GM19372 (cell line): ENCODE results near the gene ING1.

ENCODE experiments used
- ATAC-seq: cut with Tn5 transposase; IDR thresholded peaks from one replicate; pipeline ENCODE4 v1.9.1; 2021; ENCODE audit warnings: mild to moderate bottlenecking, low read depth, moderate library complexity; ENCODE audit not compliant: unreplicated experiment

The ING1 gene

DNA sequence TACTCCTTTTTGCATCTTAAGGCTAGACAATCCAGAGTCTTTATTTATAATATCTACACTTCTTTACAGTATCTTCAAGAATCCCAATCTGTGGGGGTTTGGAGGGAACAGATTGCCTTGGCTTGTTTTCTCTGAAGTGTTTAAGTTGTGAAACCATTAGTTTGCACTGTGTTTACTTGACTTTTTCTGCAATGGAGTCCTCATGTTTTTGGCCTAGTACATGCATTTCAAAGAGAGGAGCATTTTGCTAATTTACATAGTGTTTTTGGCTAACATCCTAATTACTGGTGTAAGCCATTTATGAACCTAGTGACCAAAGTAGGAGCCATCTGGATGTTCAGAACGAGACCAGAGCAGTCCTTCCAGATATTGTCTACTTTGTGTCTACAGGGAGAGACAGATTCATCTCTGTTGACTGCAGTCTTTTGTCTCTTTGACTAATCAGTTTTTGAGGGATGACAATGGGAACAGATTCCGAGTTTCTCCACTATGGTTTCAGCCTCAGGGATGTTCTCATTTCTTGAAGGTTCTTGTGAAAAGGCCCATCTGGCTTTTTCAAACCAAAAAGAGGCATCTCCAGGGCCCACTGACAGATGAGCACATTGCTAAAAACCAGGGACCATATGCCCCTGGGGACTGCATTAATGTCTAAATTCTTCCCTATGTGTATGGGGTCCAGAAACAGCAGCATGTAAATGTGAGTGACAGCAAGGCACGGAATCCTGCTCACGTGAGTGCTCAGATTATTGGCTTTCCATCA, 53.4 kb downstream of the ING1 start:
- no peak for ATAC-seq

DNA sequence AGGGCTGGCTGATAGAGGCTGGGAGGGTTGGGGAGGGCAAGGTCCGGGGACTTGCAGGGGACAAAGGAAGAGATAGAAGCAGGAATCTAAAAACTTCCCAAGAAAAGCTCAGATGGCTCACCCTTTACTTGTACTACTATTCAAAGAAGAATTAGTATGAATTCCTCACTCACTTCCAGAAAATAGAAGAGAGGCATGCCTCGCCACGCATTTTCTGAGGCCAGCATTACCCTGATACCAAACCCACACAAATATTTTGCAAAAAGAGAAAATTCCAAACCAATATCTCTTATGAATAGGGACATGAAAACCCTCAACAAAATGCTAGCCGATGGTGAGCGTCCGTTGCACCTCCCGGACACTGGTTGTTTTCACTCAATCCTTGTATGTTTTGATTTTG, 54.0 kb downstream of the ING1 start:
- ATAC-seq = no peak

DNA sequence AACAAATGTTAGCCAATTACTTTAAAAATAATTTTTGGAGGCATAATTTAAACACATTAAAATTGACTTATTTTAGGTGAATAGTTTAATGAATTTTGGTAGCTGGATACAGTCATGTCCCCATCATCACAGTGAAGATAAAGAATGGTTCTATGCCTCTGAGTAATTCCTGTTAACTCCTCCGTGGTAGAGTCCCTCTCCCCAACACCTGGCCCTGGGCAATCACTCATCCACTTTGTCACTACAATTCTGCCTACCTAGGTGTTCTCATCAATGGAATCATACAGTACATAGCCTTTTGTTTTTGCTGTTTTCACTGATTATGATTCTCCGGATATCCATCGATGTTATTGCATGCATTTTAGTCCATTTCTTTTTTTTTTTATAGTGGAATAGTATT, 55.6 kb downstream of the ING1 start:
- no peak for ATAC-seq

DNA sequence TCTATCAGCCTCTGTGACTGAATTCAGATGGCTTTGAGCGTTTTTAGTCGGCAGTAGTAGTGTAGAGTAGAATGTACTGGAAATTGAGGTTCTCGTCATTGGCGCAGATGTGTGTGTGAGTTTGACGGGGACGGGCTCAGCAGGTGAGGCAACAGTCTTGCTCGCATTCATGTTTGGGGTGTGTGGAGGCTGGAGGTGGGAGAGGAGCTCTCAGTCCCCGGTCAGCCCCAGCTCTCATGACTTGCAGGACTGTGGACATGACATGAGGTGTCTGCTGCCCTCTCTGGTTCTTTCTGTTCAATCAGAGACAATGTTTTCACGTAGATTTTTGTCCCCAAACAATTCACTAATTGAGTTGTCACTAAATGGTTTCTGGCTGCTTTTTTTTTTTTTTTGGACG, 57.2 kb downstream of the ING1 start:
- no peak for ATAC-seq

DNA sequence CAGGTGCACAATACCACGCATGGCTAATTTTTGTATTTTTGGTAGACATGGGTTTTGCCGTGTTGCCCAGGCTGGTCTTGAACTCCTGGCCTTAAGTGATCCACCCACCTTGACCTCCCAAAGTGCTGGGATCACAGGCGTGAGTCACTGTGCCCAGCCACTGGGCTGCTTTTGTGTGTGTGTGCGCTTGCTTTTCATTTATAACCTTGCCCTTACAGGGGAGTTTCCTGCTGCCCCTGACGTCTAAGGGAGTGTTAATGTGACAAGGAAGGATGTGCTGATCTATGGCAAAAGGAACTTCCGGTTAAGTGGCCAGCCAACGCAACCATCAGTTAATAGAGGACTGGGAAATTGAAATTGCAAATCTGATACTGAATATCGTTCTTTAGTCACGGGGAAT, 57.7 kb downstream of the ING1 start:
- ATAC-seq = no peak

DNA sequence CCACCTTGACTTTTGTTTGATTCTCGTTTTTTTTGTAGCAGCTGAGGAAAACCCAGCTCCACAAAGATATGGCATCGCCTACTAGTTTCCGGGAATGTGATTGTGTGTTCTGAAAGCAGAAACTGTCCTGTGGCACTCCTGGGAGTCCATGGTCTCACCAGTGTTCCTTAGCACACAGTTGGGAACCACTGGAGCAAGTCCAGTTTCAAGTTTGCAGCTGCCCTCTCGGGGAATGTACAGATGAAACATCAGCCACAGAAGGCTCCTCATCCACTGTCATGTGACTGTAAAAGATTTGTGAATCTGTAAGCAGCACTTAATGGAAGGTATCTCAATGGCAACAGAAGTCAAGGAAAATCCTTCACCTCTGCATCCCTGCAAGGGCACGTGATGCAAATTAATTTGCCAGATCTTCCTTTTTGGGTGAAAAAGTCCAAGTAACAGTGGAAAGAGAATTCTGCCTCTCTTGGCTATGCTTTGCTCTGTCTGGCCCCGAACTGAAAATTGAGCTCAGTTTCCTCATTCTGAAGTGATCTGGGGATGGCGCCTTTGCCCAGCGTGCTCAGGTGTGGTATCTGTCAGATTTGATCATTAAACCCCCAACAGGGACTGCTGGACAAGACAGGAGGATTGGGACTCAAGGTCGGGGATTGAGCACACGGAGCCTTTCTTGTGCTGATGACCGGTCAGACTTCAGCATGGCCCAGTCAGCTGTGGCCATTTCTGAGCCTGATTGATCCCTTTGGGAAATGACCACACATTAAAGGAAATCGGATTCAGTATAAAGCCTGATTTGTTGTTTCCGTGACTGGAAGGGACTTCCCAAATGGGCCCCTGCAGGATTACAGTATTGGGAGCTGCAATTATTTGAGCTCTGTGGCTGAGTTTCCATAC, 58.8 kb downstream of the ING1 start:
- no peak for ATAC-seq
